ENCODE results near the gene MOSMO. TPM values are rescaled to one million over a fixed set of nuclear protein-coding genes. Genes with fewer than 3 reads are reported as not detected.

The MOSMO gene
- total RNA-seq (2014; rRNA removed; shearing (Covaris generic)) (11.7 and 17.1 TPM in 2 replicates), polyA plus RNA-seq (2016; fragmentation: Nextera tagmentation; extraction: Ambion mirVana) (2.3 and 2.7 TPM in 2 replicates)

- Histone ChIP-seq H3F3A (ENCODE audit: insufficient read depth) (no peaks in the 10 kb centered on the region), H3K27ac (peak within 1 kb of the TSS; percentile 61), H3K79me2 (ENCODE audit: insufficient read depth) (peaks cover 49% of the 10 kb centered on the region), H3K4me1 (ENCODE audit: insufficient read depth) (peaks cover 10% of the 10 kb centered on the region), H3K27me3 (replicated peaks; ENCODE audit: insufficient read depth) (no peaks in the 10 kb centered on the region), H3K9me2 (ENCODE audit: insufficient read depth) (no peaks in the 10 kb centered on the region), H3K4me2 (ENCODE audit: unreplicated experiment) (peak within 1 kb of the TSS; percentile 98), H3K9ac (peak within 1 kb of the TSS; percentile 90), H3K36me3 (ENCODE audit: low read depth) (no peaks in the 10 kb centered on the region), H4K20me1 (ENCODE audit: insufficient read depth) (0 out of 2 replicates have a peak, but pooled peaks cover 4% of the 10 kb centered on the region), H3K4me3 (peak within 1 kb of the TSS; percentile 100), H3K9me3 (ENCODE audit: low read depth) (no peaks in the 10 kb centered on the region), H2AFZ (peak within 1 kb of the TSS; percentile 100)
- DNase-seq, result peak; percentile 89
- in situ Hi-C loops (cut with MboI), result no loop called here
- WGBS, 2 experiments (ENCODE audit: low coverage in 1 of 2, low lambda C conversion rate in 2 of 2, missing lambda C conversion rate in 2 of 2), result 0 to 1% methylated on average over 24 to 36 of the region's 78 CpGs
- TF ChIP-seq EZH2 (IDR thresholded peaks at IDR 0.05; ENCODE audit: insufficient read depth, poor library complexity, severe bottlenecking), result no peak
- no peak for TF ChIP-seq EZH2phosphoT487 (IDR thresholded peaks at IDR 0.05; ENCODE audit: insufficient read depth, low read depth)
Observed at GRCh38 chr16:22007509-22008214, at the start of gene MOSMO. TSS of gene MOSMO (plus strand) at chr16:22008111. CDS start at chr16:22008302, 191 bp downstream.

GRCh38 chr16:21959050-21959449 lies 48.9 kb upstream of the MOSMO start:
- H3K27me3 ChIP-seq (replicated peaks; ENCODE audit: insufficient read depth), result no peaks in the 10 kb centered on the region
- H3K9me3 ChIP-seq (ENCODE audit: low read depth), result no peaks in the 10 kb centered on the region
- no peaks in the 10 kb centered on the region for H3F3A ChIP-seq (ENCODE audit: insufficient read depth)
- no peak for TF ChIP-seq EZH2 (IDR thresholded peaks at IDR 0.05; ENCODE audit: insufficient read depth, poor library complexity, severe bottlenecking)
- TF ChIP-seq EZH2phosphoT487 (IDR thresholded peaks at IDR 0.05; ENCODE audit: insufficient read depth, low read depth), result no peak
- no peak overlapping the region for H3K4me3 ChIP-seq
- H3K9me2 ChIP-seq (ENCODE audit: insufficient read depth), result no peaks in the 10 kb centered on the region
- H2AFZ ChIP-seq, result no peak overlapping the region
- no peak overlapping the region for H3K9ac ChIP-seq
- no peak overlapping the region for H3K4me2 ChIP-seq (ENCODE audit: unreplicated experiment)
- peaks cover 59% of the 10 kb centered on the region for H3K36me3 ChIP-seq (ENCODE audit: low read depth)
- peaks cover 52% of the 10 kb centered on the region for H3K79me2 ChIP-seq (ENCODE audit: insufficient read depth)
- H4K20me1 ChIP-seq (ENCODE audit: insufficient read depth), result no peaks in the 10 kb centered on the region
- no peak for DNase-seq
- no peak overlapping the region for H3K27ac ChIP-seq
- 79 to 86% methylated on average over 3 of the region's 3 CpGs for WGBS, 2 experiments (ENCODE audit: low coverage in 1 of 2, low lambda C conversion rate in 2 of 2, missing lambda C conversion rate in 2 of 2)
- peaks cover 6% of the 10 kb centered on the region for H3K4me1 ChIP-seq (ENCODE audit: insufficient read depth)
- in situ Hi-C loops (cut with MboI), result no loop called here

GRCh38 chr16:21962475-21962874 lies 45.4 kb upstream of the MOSMO start:
- WGBS, 2 experiments (ENCODE audit: low coverage in 1 of 2, low lambda C conversion rate in 2 of 2, missing lambda C conversion rate in 2 of 2), result 95 to 96% methylated on average over 5 of the region's 5 CpGs
- Histone ChIP-seq H3K9me3 (ENCODE audit: low read depth) (no peaks in the 10 kb centered on the region), H3K36me3 (ENCODE audit: low read depth) (peaks cover 87% of the 10 kb centered on the region), H3K4me3 (no peak overlapping the region), H2AFZ (no peak overlapping the region), H3K27me3 (replicated peaks; ENCODE audit: insufficient read depth) (no peaks in the 10 kb centered on the region), H3F3A (ENCODE audit: insufficient read depth) (no peaks in the 10 kb centered on the region), H3K4me2 (ENCODE audit: unreplicated experiment) (no peak overlapping the region), H3K4me1 (ENCODE audit: insufficient read depth) (no peaks in the 10 kb centered on the region), H4K20me1 (ENCODE audit: insufficient read depth) (no peaks in the 10 kb centered on the region), H3K9me2 (ENCODE audit: insufficient read depth) (no peaks in the 10 kb centered on the region), H3K9ac (no peak overlapping the region), H3K79me2 (ENCODE audit: insufficient read depth) (peaks cover 18% of the 10 kb centered on the region), H3K27ac (no peak overlapping the region)
- DNase-seq, result no peak
- no peak for TF ChIP-seq EZH2phosphoT487 (IDR thresholded peaks at IDR 0.05; ENCODE audit: insufficient read depth, low read depth)
- TF ChIP-seq EZH2 (IDR thresholded peaks at IDR 0.05; ENCODE audit: insufficient read depth, poor library complexity, severe bottlenecking), result no peak
- in situ Hi-C loops (cut with MboI), result no loop called here

GRCh38 chr16:21963887-21964286 lies 44.0 kb upstream of the MOSMO start:
- H3K36me3 ChIP-seq (ENCODE audit: low read depth), result peaks cover 85% of the 10 kb centered on the region
- H3K27ac ChIP-seq, result no peak overlapping the region
- in situ Hi-C loops (cut with MboI), result no loop called here
- H2AFZ ChIP-seq, result no peak overlapping the region
- no peaks in the 10 kb centered on the region for H3K9me3 ChIP-seq (ENCODE audit: low read depth)
- no peak for TF ChIP-seq EZH2phosphoT487 (IDR thresholded peaks at IDR 0.05; ENCODE audit: insufficient read depth, low read depth)
- no peak for TF ChIP-seq EZH2 (IDR thresholded peaks at IDR 0.05; ENCODE audit: insufficient read depth, poor library complexity, severe bottlenecking)
- H3K4me2 ChIP-seq (ENCODE audit: unreplicated experiment), result no peak overlapping the region
- no peaks in the 10 kb centered on the region for H3K4me1 ChIP-seq (ENCODE audit: insufficient read depth)
- H3K9me2 ChIP-seq (ENCODE audit: insufficient read depth), result no peaks in the 10 kb centered on the region
- DNase-seq, result no peak
- H4K20me1 ChIP-seq (ENCODE audit: insufficient read depth), result no peaks in the 10 kb centered on the region
- no peaks in the 10 kb centered on the region for H3K27me3 ChIP-seq (replicated peaks; ENCODE audit: insufficient read depth)
- H3F3A ChIP-seq (ENCODE audit: insufficient read depth), result no peaks in the 10 kb centered on the region
- WGBS, 2 experiments (ENCODE audit: low coverage in 1 of 2, low lambda C conversion rate in 2 of 2, missing lambda C conversion rate in 2 of 2), result 97 to 99% methylated on average over 3 of the region's 3 CpGs
- H3K4me3 ChIP-seq, result no peak overlapping the region
- no peak overlapping the region for H3K9ac ChIP-seq
- H3K79me2 ChIP-seq (ENCODE audit: insufficient read depth), result peaks cover 5% of the 10 kb centered on the region
